Hematopoietic multipotent progenitor cell treated with erythropoietin and hydrocortisone succinate and interleukin-3 and kit ligand, for 6 days (in vitro differentiated cells): ENCODE measurements around the gene SCAPER.
"Not testable (repeated sequence)": the region's sequence is repeated elsewhere in the genome, so short reads cannot be mapped to it uniquely, and the experiment has no call there.

Experiments used
- DNase-seq: peaks from one replicate; pipeline ENCODE4 v3.0.0-alpha.2; 2015

The SCAPER gene

GRCh38 chr15:76555247-76555646, 349.9 kb downstream of the SCAPER start:
- DNase-seq: no peak

GRCh38 chr15:76553564-76553963, 351.6 kb downstream of the SCAPER start:
- DNase-seq: no peak

- DNase-seq: no peak
Measured at GRCh38 chr15:76553102-76553501, 352.0 kb downstream of the SCAPER start.

GRCh38 chr15:76546805-76547204, 358.3 kb downstream of the SCAPER start:
- DNase-seq: no peak

GRCh38 chr15:76533995-76534394, 371.1 kb downstream of the SCAPER start:
- DNase-seq: no peak

- peak; percentile 65 for DNase-seq
Measured at GRCh38 chr15:76533060-76533820, 371.9 kb downstream of the SCAPER start.

GRCh38 chr15:76529911-76530310, 375.2 kb downstream of the SCAPER start:
- no peak for DNase-seq

- DNase-seq: no peak
Measured at GRCh38 chr15:76526111-76526510, 379.0 kb downstream of the SCAPER start.

GRCh38 chr15:76517910-76518309, 387.2 kb downstream of the SCAPER start:
- no peak for DNase-seq

- no peak for DNase-seq
Measured at GRCh38 chr15:76514282-76514681, 390.9 kb downstream of the SCAPER start.

- DNase-seq: no peak
Measured at GRCh38 chr15:76512971-76513370, 392.2 kb downstream of the SCAPER start.

- not testable (repeated sequence) for DNase-seq
Measured at GRCh38 chr15:76510663-76511062, 394.5 kb downstream of the SCAPER start.

- DNase-seq: no peak
Measured at GRCh38 chr15:76503804-76504203, 401.3 kb downstream of the SCAPER start.

- no peak for DNase-seq
Measured at GRCh38 chr15:76503121-76503520, 402.0 kb downstream of the SCAPER start.

GRCh38 chr15:76502678-76503077, 402.5 kb downstream of the SCAPER start:
- no peak for DNase-seq

- DNase-seq: not testable (repeated sequence)
Measured at GRCh38 chr15:76502185-76502584, 403.0 kb downstream of the SCAPER start.

GRCh38 chr15:76501726-76502125, 403.4 kb downstream of the SCAPER start:
- no peak for DNase-seq

- no peak for DNase-seq
Measured at GRCh38 chr15:76501011-76501410, 404.1 kb downstream of the SCAPER start.

GRCh38 chr15:76495487-76495886, 409.7 kb downstream of the SCAPER start:
- no peak for DNase-seq

GRCh38 chr15:76492538-76492937, 412.6 kb downstream of the SCAPER start:
- DNase-seq: no peak

GRCh38 chr15:76483752-76484151, 421.4 kb downstream of the SCAPER start:
- DNase-seq: no peak

- no peak for DNase-seq
Measured at GRCh38 chr15:76483018-76483417, 422.1 kb downstream of the SCAPER start.

- DNase-seq: no peak
Measured at GRCh38 chr15:76480267-76480666, 424.9 kb downstream of the SCAPER start.

GRCh38 chr15:76470691-76471090, 434.4 kb downstream of the SCAPER start:
- DNase-seq: no peak

GRCh38 chr15:76468722-76469121, 436.4 kb downstream of the SCAPER start:
- DNase-seq: no peak
